Measurements from ENCODE around the gene IL19.

- TF ChIP-seq CTCF (IDR thresholded peaks at IDR 0.05; ENCODE audit: low read depth, low read length): no peak
- TF ChIP-seq EZH2phosphoT487 (IDR thresholded peaks at IDR 0.05; ENCODE audit: low read depth): no peak
These were observed 64.1 kb downstream of the IL19 start for GRCh38 chr1:206834711-206835110.
